Stimulated activated CD8-positive, alpha-beta memory T cell treated with anti-CD3 and anti-CD28 coated beads, Interleukin-2, amount 100 ng/mL, for 1 hour (primary cell): ENCODE data around the gene CD2BP2.
"Not testable (repeated sequence)": the region's sequence is repeated elsewhere in the genome, so short reads cannot be mapped to it uniquely, and the experiment has no call there.

Experiments used
- DNase-seq, 2 donors: peaks; one replicate each; pipeline ENCODE4 v3.0.0-alpha.2; 2020; ENCODE audit warnings: low read depth in 2 of 2

Gene CD2BP2

DNA sequence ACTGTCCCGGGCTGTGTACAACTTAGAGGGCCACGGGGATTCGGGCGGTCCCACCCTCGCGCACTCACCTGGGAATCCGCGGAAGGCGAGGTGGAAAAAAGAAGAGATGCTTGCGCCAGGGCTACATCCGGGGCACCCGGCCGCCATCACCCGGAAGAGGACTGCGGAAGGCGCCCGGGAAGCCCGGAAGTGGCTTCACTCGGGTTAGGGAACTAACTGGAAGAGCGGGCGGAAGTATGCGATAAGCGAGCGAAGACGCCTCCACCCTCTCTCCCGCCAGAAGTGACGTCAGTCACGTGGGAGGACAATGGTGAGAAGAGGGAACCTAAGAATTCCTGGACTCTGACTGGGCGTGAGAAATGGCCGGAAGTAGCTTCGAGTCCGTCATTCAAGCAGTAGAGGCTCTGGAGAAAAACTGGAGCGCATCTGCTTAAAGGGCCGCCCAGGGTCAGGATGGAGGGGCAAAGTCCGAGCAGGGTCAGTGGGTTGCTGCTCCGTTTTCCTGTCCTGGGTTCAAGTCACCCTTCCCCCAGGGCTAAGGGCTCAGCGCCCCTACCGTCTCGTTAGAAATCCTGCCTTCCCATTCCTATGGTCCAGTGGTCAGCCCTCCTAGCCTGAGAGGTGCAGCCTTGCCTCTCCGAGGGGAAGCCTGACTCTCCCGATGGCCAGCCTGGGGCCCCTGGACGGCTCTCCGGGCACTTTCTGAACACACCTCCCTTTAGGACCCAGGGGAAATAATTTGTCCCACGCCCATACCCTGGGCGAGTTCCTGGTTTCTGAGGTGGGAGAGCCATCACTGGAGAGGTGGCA lies at the start of gene CD2BP2:
Gene CD2BP2 (minus strand): TSS at position 165 of the 810 bp plus-strand sequence. CDS start 627 bp downstream, outside the sequence.
- peak; percentile 75 to 77 for DNase-seq

- no peak for DNase-seq
Observed at GRCh38 chr16:30401768-30402425, 46.8 kb upstream of the CD2BP2 start.

- no peak for DNase-seq
Observed at GRCh38 chr16:30399435-30400186, 44.5 kb upstream of the CD2BP2 start.

DNA sequence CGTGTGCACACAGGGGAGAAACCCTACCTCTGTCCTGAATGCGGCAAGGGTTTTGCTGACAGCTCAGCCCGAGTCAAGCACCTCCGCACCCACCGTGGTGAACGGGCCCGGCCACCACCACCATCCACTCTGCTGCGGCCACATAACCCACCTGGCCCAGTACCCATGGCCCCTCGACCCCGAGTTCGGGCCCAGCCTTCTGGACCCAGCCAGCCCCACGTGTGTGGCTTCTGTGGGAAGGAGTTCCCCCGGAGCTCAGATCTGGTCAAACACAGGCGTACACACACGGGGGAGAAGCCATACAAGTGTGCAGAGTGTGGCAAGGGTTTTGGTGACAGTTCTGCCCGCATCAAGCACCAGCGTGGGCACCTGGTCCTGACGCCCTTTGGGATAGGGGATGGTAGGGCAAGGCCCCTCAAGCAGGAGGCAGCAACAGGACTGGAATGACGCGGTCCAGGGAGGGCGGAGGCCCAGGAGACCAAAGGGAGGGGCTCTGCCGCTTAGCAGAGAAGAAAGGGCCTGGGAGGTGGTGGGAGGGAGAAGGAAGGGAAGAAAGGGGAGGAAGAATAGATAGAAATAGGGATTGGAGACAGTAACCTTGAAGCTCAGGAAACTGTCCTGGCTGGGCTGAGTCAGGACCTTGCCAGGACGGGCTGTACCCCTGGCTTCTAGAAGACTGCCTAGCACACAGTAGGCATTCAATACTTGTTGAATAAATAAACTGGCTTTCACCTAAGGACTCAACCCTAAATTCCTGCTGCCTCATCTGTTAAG lies 43.7 kb upstream of the CD2BP2 start:
- DNase-seq: no peak

DNA sequence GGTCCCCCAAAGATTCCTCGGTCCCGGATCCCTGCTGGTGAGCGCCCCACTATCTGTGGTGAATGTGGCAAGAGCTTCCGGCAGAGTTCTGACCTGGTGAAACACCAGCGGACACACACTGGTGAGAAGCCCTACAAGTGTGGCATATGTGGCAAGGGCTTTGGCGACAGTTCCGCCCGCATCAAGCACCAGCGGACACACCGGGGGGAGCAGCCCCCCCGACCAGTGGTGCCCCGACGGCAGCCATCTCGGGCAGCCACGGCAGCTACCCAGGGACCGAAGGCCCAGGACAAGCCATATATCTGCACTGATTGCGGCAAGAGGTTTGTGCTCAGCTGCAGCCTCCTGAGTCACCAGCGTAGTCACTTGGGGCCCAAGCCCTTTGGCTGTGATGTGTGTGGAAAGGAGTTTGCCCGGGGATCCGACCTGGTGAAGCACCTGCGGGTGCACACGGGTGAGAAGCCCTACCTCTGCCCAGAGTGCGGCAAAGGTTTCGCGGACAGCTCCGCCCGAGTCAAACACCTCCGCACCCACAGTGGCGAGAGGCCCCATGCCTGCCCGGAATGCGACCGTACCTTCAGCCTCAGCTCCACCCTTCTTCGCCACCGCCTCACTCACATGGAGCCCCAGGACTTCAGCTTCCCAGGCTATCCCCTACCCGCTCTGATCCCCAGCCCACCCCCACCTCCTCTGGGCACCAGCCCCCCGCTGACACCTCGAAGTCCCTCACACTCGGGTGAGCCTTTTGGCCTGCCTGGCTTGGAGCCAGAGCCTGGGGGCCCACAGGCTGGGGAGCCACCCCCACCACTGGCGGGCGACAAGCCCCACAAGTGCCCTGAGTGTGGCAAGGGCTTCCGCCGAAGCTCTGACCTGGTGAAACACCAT lies 42.9 kb upstream of the CD2BP2 start:
- DNase-seq: no peak

DNA sequence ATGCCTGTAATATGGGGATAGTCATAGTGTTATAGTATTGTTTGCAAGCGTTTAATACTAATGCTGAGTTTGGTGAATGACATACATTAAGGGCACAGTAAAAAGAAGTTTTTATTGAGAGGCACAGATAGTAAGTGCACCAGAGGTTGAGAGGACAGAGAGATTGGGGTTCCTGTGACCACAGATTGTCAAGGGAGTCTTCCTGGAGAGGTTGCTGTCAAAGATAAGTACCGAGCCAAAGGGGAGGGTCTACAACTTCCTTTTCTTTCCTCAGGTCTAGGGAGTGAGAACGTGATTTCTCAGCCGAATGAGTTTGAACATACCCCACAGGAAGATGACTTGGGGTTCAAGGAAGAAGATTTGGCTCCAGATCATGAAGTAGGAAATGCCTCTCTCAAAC lies 41.9 kb upstream of the CD2BP2 start:
- no peak for DNase-seq

DNA sequence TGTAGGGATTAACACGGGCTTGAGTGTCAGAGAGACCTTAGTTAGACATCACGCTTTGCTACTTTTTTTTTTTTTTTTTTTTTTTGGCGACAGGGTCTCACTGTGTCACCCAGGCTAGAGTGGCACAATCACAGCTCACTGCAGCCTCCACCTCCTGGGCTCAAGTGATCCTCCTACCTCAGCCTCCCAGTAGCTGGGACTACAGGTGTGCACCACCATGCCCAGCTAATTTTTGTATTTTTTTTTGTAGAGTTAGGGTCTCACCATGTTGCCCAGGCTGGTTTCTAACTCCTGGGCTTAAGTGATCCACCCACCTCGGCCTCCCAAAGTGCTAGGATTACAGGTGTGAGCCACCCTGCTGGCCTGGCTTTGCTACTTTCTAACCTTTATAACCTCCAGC lies 41.5 kb upstream of the CD2BP2 start:
- not testable (repeated sequence) for DNase-seq

DNA sequence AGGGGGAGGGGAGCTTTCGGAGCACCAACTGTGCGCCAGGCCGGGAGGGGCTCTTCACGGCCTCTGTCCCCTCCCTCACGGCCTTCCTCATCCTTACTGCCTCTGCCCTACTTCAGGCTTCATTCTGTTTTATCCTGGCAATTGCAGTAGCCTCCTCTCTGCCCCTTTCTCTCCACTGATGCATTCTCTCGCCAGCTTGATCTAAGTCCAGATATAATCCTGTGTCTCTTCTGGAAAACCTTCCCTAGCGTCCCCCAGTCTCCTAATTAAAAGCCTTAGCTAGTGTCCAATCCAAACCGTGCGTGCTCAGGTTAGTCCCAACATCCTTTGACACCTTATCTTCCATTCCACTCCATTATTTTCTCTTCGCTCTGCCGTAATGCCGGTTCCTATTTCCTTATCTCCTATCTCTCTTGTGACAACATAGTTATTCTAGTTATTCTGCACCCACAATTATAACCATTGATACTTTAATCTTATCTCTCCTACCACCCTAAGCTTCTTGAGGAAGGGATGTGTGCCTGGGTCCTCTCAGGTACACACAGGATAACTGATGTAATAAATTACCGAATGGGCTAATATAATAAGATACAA lies 41.0 kb upstream of the CD2BP2 start:
- no peak for DNase-seq

DNA sequence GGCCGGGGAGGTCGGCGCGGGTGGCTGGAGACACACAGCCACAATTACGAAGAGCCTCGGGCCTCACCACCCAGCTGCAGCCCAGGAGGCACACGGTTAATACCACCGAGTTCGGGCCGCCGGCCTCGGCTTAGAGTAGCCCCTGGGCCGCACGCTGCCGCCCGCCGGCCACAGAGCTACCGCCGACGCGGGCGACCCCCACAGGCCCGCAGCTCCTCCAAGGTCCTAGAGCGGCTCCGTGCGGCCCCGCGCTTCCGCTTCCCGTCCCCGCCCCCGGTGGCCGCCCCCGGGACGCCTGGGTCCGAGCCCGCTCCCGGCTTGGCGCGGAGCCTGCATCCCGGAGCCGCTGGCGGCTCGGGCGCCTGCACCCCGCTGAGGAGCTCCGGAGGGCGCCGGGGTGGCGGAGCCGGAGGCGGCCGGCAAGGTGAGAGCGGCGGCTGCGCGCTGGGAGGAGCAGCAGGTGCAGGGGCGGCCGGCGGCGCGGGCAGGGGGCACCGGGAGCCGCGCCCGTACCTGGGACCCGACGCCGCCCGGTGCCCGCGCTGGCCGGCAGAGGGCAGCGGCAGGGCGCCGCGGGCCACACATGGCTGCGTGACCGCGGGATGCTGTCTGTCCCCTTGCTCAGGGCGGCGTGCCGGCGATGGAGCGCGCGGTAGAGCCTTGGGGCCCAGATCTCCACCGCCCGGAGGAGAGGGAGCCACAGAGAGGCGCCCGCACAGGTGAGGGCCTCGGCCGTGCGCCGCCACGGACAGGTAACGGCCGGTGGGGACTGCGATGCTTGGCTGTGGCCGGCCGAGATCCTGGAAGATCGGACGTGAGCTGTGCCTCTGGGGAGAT lies 40.3 kb upstream of the CD2BP2 start, which contains the start of gene ZNF48:
Gene ZNF48 (plus strand): TSS at position 266 of the 837 bp plus-strand sequence. CDS start 375 bp downstream, at position 641.
- peak in 1 of 2 donors; percentile 24 for DNase-seq

DNA sequence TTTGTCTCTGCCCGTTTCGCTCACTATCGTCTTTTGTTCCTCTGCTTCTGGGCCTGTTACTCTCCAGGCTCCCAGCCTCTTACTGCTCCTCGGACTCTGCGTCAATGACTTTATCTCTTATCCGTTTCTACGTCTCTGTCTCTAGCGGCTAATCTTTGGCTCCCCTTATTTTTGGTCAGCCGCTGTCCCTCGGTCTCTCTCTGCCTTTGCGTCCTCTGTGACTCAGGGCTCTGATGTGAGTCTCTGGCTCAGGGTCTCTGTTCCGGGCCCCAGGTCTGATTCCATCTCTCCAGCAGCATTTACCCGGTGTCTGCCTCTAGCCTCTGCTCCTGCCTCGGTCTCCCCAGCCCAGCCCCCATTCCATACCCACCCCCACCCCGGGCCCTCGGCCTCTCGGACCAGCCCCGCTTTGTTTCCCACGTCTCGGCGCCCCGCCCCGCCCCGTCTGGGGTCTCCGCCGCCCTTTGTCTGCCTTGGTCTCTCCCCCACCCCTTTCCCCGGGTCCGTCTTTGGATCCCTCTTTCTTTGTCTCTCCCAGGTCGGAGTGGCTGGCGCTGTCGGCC lies 39.6 kb upstream of the CD2BP2 start:
- no peak for DNase-seq

DNA sequence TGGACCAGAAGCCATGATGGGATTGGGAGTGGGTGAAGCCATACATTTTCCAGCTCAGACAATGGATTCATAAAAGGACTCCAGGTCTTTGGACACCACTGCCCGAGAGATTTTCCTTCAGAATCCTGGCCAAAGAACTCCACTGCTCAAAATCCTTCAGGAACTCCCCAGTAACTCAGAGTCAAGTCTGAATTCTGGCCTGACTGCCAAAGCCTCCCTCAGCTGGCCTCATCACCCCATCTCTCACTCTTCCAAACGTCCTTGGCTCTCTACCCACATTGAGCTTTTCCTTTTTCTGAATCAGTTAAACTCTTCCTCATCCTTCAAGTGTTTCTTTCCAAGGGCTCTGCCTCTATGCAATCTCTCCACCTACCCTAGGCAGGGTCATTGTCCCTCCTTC lies 28.4 kb upstream of the CD2BP2 start:
- no peak for DNase-seq

- peak; percentile 47 to 60 for DNase-seq
Observed at GRCh38 chr16:30382111-30382881, 27.2 kb upstream of the CD2BP2 start, which contains the start of gene SEPTIN1. Gene SEPTIN1, minus strand, starts transcription at chr16:30382561. Its CDS starts 19 bp downstream, at chr16:30382542.

GRCh38 chr16:30381291-30382041 lies 26.4 kb upstream of the CD2BP2 start:
- no peak for DNase-seq

DNA sequence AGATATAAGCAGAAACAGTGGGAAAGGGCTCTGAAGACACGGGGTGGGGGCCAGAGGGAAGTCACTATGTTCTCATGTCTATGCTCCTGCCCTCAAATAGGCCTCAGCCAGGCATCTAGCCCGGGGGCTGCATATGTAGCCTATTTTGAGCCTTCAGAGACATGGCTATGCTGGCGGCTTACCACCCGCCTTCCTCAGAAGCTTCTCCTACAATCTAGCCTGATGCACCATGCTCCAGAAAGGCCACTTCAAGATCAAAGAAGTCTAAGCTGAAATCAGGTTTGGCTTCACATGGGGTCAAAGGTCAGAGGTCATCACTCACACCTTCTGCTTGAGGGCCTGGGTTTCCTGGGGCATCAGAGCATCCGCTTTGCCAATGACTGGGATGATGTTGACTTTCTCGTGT lies 25.7 kb upstream of the CD2BP2 start:
- no peak for DNase-seq

- no peak for DNase-seq
Observed at GRCh38 chr16:30380072-30380802, 25.1 kb upstream of the CD2BP2 start.

GRCh38 chr16:30379158-30379783 lies 24.2 kb upstream of the CD2BP2 start:
- no peak for DNase-seq
